ENCODE results near the gene PTP4A1.

GRCh38 chr6:63546236-63546635 is 26.0 kb upstream of the PTP4A1 start:
- TF ChIP-seq CTCF (optimal IDR thresholded peaks at IDR 0.05 in 1 of 3, IDR thresholded peaks at IDR 0.05 in 1 of 3, conservative IDR thresholded peaks at IDR 0.05 in 1 of 3; ENCODE audit: extremely low read depth in 1 of 3, insufficient read depth in 2 of 3, low read length in 3 of 3) (no peak), EZH2 (IDR thresholded peaks at IDR 0.05; ENCODE audit: low read length) (no peak)

Data from keratinocyte (primary cell).